ENCODE results near the gene STOM.
"Not testable (repeated sequence)": the region's sequence is repeated elsewhere in the genome, so short reads cannot be mapped to it uniquely, and the experiment has no call there.

The STOM gene

DNA sequence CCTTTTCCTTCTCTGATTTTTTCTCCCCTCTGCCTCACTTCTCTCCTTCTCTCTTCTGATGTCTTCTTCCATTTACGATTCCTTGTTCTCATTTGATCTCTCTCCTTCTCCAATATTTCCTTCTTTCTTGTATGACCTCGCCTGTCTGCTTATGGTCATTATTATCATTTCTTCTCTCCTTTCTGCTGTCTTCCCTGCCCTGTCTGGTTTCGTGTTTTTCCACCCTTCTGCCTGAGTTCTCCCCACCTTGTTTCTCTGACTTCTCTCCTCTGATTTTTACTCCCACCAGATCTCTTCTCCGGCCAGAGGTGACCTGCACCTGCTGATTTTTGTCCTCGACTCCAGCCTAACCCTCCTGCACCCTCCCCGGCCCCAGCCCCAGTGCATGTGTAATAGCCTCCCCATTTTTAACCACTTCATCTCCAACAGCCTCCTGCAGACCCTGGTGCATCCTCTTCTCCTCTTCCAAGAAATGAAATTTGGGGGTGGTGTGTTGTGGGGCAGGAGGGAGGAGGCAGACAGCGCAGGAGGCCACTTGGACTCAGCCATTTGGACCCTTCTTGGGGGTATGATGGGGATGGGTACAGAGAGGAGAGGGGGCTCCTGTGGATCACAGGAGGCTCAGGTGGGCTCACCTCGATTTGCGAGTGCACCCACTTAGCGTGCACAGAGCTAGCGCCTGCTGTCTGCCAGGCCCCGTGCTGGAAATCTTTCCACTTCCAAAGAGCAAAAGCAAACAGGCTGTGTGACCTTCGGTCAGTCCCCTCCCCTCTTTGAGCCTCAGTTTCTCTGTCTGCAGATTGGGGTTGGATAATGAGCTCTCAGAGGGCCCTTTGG lies 69.5 kb downstream of the STOM start:
- DNase-seq (ENCODE audit: low read depth): no peak

DNA sequence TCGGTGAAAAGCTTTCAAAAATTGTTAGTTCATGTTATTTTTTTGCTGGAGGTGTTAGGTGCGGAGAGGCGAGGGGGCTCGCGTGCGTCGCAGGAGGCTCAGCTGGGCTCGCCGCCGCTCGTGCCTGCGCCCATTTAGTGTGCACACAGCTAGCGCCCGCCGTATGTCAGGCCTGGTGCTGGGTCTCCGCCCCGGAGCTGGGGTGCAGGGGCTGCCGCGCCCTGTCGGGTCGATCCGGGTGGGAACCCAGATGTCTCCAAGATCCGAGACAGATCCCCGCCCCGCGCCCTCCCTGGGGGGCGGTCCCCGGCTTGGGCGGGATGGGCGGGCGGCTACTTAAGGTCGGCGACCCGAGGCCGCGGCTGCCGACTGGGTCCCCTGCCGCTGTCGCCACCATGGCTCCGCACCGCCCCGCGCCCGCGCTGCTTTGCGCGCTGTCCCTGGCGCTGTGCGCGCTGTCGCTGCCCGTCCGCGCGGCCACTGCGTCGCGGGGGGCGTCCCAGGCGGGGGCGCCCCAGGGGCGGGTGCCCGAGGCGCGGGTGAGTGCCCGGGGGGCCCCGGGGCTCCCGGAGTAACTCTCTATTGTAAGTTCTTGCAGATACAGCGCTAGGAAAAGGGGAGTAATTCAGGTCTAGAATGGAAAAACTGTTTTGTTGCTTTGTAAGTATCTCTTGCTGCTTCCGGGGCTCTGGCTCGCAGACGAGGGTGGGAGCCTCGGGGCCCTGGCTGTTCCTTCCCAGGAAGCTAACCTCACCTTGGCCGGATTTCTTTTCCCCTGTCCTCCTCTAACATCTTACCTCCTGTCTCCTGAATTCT lies 70.4 kb downstream of the STOM start:
- DNase-seq (ENCODE audit: low read depth): no peak

DNA sequence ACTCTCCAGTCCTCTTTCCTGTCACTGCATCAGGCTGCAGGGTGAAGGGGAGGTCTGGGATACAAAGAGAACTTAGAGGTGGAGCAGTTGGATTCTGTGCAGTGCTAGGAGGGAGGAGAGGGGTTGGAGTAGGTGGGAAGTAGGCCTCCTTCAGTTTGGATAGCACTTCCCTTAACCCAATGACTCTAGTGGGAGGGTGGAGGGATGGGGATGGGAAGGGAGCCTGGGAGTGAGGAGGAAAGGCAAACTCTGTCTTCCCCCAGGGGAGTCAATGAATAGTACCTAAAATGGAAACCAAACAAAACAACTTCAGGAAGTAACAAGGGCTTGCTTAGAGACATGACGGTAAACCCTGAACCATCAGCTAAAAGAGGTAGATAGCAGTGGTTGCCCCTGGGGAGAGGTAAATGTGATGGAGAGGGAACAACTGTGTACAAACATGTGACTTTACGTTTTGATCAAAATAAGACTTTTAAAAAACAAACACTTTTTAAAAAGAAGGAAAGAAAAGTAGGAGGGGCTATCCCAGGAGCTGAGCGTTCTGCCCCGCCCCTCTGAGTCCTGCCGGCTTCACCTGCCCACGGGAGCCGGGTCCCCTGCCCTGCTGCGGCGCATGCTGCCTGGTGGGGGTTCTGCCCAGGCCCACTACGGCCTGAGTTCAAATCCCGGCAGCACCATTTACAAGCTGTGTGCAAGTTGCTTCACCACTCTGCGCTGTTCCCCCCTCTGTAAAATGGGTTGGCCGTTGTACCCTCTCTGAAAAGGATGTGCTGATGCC lies 71.2 kb downstream of the STOM start:
- no peak for DNase-seq (ENCODE audit: low read depth)

DNA sequence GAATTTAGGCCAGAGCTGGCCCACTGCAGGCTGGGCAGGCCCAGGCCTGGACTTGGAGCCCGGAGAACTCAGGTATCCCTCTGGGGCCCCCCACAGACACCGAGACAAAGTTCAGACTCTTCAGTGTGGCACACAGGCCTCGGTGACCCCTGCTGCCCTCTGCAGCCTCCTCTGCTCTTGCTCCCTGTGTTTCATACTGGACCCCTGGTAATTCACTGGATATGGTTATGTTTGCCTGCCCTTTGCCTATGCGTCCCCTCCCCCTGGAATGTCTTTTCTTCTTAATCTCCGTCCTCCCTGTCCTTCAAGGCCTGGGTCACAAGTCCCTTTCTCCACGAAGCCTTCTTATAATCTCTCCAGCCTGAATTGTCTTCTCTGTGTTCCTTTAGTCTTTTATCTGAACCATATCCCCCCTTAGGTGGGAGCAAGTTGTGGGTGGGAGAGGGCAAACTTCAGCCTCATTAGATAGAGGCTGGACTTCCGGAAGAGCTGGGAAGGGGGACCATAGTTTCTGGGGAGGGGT lies 72.0 kb downstream of the STOM start:
- no peak for DNase-seq (ENCODE audit: low read depth)

DNA sequence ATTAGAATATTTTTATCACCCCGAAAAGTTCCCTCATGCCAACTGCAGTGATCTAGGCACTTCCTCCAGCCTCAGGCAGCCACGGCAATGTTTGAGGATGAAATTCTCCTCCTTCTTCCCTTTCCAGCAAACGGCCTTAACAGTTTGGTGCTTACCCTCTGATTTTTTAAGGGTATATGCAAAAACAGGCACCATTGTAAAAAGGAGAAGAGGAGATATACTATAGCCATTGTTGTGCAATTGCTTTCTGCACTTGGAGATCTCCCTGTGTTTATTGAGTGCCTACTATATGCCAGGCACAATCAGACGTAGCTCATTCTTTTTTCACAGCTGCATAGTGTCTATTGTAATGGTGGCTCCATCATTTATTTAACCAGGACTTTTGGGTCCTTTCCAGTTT lies 72.7 kb downstream of the STOM start:
- no peak for DNase-seq (ENCODE audit: low read depth)

DNA sequence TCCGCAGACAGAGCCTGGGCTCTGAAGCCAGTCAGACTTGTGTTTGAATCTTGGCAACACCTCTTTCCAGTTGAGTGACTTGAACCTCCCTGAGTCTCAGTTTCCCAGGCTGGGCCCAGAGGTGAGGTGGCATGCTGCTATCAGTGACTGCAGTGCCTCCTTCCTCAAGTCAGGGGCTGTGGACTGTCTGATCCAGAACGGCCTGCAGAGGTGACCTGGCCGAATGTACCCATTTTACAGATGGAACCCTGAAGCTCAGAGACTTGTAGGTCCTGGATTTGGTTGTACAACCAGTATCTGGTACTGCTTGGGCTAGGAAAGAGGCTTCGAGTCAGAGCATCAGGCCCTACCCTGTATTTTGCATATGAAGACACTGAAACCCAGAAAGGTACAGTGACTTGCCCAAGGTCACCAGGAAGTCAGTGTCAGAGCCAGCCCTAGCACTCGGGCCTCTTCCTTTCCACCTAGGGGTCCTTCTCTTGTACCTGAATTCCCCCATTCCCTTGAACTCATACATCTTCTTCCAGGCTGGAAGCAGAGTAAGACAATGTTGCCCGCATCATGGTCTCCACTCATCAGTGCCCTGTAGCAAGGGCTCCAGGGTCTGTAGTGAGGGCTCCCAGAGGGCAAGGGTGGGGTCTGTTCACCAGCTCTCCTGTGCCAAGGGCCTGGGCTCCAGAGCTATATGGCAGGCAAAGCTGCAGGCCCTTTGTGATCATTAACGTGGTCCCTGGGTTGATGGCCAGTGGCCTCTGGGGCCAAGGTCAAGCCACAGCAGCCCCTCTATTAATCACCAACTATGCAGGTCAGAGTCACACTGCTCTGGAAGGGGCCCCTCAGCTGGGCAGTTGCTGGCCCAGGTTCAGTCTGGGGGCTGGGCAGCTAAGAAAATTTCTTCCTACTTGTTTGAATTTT lies 73.6 kb downstream of the STOM start:
- no peak for DNase-seq (ENCODE audit: low read depth)

DNA sequence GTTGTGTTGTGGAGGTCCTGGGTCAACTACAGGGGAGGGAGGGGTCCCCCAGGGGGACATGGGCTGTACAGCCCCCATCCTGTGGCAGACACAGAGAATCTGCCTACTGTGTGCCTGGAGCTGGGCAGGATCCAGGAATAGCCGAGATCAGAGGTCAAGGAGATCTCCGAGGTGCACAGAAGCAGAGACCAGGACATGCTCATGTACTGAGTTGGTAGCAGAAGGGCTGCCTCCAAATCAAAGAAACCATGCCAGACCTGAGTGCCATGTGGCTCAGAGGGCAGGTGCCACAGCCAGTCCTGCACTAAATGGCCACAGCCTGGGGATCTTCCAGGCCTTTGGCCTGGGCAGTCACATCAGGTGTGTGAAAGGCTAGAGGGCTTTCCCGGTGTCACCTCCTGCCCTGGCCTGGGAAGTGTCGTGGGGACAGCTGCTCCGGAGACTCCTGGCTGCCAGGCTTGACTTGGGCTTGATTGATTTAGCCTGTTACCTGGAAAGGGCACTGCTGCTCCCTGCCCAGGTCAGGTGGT lies 74.3 kb downstream of the STOM start:
- no peak for DNase-seq (ENCODE audit: low read depth)

DNA sequence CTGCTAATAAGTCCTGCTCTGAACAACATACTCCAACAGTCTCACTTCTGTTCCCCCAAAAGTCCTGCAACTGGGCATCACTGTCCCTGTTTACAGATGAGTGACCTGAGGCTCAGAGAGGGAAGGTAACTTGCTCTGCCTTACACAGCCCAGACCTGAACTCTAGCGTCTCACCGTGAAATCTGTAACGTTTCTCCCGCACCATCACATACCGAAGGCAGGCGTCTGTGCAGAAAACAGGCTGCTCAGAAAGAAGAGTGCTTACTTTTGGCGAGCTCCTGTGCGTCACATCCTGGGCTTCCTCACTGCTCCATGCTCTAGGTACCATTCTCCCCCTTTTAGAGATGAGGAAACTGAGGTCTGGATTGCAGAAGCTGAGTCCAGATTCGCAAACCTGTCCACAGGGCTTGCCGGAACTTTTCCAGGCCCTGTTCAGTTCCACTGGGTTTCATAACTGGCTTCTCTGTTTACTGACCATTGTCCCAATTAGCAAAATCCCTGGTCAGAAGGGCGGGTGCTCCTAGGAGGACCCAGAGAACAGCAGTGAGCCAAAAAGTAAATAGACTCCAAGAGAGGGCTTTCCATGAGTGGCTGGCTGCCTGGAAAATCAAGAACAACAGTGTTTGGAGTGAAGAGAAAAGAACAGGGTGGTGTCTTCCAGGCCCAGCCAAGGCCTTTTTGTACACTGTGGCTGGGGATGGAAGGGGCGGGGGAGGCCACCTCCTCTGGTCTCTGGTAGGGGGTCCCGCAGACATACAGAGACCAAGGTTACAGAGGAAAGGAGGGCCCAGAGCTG lies 75.0 kb downstream of the STOM start:
- DNase-seq (ENCODE audit: low read depth): no peak

DNA sequence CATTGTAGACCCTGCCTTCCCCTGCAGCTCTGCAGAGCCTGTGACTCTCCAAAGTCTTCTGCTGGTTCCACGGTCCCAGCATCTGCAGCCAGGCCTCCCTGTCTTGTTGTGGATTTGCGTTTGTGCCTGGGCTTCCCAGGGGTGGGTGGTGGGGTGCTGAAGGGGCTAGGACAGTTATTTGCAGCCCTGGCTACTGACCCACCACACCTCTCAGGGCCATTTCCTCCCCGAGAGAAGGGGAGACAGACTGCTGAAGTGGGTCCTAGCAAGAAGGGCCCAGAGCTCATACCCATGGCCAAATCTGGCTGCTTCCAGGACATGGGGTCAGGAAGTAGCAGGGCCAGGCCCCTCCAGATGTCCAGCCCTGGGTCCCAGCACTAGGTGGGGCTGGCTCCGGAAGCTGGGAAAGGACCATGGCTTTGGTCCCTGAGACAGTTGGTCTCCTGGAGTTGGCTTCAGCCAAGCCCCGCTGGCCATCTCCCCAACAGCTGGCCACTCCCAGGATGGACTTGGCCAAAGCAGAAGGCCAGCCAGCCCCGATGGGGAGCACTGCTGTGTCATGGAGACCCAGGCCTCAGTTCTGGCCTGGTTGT lies 75.8 kb downstream of the STOM start:
- DNase-seq (ENCODE audit: low read depth): no peak

DNA sequence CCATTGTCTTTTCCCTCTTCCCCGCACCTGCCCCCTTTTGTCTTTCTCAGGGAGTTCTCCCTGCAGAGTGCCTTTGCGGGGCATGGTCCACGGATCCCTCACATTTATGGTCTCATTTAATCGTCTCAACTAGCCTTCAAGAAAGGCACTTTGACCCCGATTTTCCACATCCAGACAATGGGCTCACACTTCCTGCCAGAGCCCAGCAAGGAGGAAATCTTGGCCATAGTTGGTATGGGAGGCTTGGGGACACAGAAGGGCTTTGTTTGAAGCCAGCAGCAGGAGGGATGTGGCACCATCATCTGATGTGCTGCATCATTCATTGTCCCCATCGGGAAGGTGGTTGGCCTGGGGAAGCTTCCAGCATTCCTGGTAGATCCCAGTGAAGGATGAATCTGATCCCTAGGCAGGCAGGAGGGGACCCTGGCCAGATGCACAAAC lies 77.2 kb downstream of the STOM start:
- DNase-seq (ENCODE audit: low read depth): no peak

DNA sequence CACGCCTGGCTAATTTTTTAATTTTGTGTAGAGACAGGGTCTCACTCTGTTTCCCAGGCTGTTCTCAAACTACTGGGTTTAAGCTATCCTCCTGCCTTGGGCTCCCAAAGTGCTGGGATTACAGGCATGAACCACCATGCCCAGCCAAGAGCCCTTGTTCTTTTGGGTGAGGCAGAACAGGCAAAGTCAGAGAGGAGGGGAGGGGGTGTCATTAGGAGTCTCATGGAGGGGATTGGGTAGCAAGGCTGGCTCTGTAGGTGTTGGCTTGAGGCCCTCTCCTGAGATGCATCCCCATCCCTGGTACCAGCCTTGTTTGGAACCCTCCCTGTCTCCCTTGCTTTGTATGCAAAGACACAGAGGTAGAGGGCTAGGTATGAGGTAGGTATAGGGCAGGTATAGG lies 78.0 kb downstream of the STOM start:
- no peak for DNase-seq (ENCODE audit: low read depth)

DNA sequence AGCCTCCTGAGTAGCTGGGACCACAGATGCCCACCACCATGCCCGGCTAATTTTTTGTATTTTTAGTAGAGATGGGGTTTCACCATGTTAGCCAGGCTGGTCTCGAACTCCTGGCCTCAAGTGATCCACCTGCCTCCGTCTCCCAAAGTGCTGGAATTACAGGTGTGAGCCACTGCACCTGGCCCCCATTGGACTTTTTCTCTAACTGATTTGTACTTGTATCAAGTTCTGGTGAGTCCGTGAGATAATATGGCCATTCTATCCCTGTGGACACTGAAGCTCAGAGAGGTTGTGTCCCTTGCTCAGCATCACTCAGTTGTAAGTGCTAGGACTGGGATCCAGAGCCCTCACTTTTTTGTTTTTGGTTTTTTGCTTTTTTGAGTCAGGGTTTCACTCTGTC lies 78.5 kb downstream of the STOM start:
- not testable (repeated sequence) for DNase-seq (ENCODE audit: low read depth)

DNA sequence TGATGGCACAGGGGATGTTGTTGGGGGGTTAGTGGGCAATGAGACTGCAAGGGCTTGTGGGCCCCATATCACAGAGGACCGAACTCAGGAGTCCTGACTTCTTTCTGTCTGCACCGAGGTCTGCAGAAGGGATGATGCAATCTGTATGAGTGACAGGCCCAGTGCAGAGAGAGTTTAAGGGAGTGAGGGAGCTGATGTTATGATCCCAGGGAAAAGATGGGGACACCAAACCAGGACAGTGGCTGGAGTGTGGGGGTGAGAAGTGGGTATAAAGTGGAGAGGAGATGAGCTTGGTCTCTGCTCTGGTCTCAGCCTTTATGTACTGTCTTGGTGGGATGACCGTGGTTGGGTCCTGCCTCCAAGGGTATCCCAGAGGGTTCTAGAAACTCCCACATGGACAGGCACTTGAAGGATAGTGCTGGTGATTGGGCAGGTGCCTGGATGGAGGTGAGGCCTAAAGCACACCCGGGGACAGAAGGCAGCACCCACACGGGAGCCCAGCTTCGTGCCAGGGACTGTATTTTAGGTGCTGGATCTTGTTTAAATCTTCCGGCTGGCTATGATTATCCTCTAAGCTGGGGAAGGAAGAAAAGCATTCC lies 80.2 kb downstream of the STOM start:
- DNase-seq (ENCODE audit: low read depth): no peak

DNA sequence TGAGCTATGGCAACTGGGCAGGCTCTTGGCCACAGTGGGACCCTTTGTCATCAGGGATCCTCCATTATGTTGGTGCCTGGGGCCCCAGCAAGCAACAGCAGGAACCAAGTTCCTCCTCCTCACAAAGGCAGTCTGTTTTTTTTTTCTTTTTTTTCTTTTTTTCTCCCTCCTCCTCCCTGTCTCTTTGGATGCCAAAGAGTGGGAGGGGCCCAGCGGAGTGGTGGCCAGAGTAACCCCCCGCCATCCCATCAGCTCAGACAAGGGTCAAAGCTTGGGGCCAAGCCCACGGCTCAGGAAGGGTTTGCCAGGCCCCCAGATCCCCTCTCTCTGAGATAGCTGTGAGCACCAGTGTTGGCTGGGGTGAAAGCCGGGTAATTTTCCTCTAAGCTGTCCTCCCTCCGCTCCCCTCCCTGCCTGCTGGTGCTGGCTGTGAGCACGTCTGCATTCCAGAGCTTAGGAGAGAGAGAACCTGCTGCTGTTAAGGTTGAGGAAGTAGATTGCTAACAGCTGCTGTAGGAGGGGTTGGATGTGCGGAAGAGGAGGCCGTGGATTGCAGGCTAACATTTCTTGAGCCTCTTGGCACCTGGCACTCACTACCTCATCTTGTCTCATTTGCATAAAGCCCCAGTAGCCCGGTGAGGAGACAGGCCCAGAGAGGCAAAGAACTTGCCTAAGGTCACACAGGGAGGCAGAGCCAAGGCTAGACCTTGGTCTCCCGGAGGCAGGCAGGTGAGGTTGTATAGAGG lies 80.9 kb downstream of the STOM start:
- no peak for DNase-seq (ENCODE audit: low read depth)

Measured in HS-27A (cell line).